NT2/D1 (cell line): ENCODE results near the gene TMC2.

Source experiments
- DNase-seq: peaks from one replicate; pipeline ENCODE4 v3.0.0-alpha.2; 2011; ENCODE audit warnings: low read depth, low spot score
- H3K27me3 ChIP-seq: 2 replicates; pipeline ENCODE4 v1.6.0; 2011; ENCODE audit warnings: mild to moderate bottlenecking; ENCODE audit not compliant: insufficient read length, insufficient read depth
- H3K36me3 ChIP-seq: 2 replicates; pipeline ENCODE4 v1.6.1; 2011; ENCODE audit warnings: mild to moderate bottlenecking, low read length, mixed read lengths; ENCODE audit not compliant: insufficient read depth, insufficient read length
- H3K4me1 ChIP-seq: 2 replicates; pipeline ENCODE4 v1.5.1; 2011; ENCODE audit not compliant: insufficient read depth, insufficient read length
- H3K4me3 ChIP-seq: 2 replicates; pipeline ENCODE4 v1.5.1; 2011; ENCODE audit warnings: low read depth; ENCODE audit not compliant: insufficient read length
- H3K9ac ChIP-seq: 2 replicates; pipeline ENCODE4 v1.6.0; 2011; ENCODE audit warnings: low read depth; ENCODE audit not compliant: insufficient read length
- H3K9me3 ChIP-seq: 2 replicates; pipeline ENCODE4 v1.5.1; 2011; ENCODE audit warnings: mild to moderate bottlenecking, low read length; ENCODE audit not compliant: insufficient read depth
- SUZ12 ChIP-seq: IDR thresholded peaks from 2 replicates; pipeline ENCODE4 v1.6.1; 2011; ENCODE audit not compliant: insufficient read length, insufficient read depth; ENCODE audit errors: extremely low read depth
- YY1 ChIP-seq: IDR thresholded peaks from 2 replicates; pipeline ENCODE4 v1.6.1; 2011; ENCODE audit not compliant: insufficient read length, insufficient read depth
- ZNF274 ChIP-seq: IDR thresholded peaks from 2 replicates; pipeline ENCODE4 v1.6.1; 2011; ENCODE audit warnings: mild to moderate bottlenecking, low read depth, low read length

Gene TMC2

GRCh38 chr20:2542361-2542760, 6.0 kb downstream of the TMC2 start:
- H3K9me3 ChIP-seq: no peaks in the 10 kb centered on the region
- H3K9ac ChIP-seq: no peak overlapping the region
- no peaks in the 10 kb centered on the region for H3K36me3 ChIP-seq
- no peaks in the 10 kb centered on the region for H3K4me1 ChIP-seq
- no peak for DNase-seq
- peaks cover 14% of the 10 kb centered on the region for H3K27me3 ChIP-seq
- TF ChIP-seq ZNF274 (no peak), SUZ12 (no peak), YY1 (no peak)
- H3K4me3 ChIP-seq: no peak overlapping the region

GRCh38 chr20:2544211-2544610, 7.8 kb downstream of the TMC2 start:
- H3K9me3 ChIP-seq: no peaks in the 10 kb centered on the region
- no peak overlapping the region for H3K9ac ChIP-seq
- no peaks in the 10 kb centered on the region for H3K27me3 ChIP-seq
- no peaks in the 10 kb centered on the region for H3K4me1 ChIP-seq
- H3K36me3 ChIP-seq: no peaks in the 10 kb centered on the region
- DNase-seq: no peak
- TF ChIP-seq YY1 (no peak), ZNF274 (no peak), SUZ12 (no peak)
- no peak overlapping the region for H3K4me3 ChIP-seq

- no peaks in the 10 kb centered on the region for H3K9me3 ChIP-seq
- no peak for TF ChIP-seq ZNF274
- no peak for TF ChIP-seq SUZ12
- no peak for TF ChIP-seq YY1
- H3K4me3 ChIP-seq: no peak overlapping the region
- no peak for DNase-seq
- no peaks in the 10 kb centered on the region for H3K36me3 ChIP-seq
- H3K27me3 ChIP-seq: no peaks in the 10 kb centered on the region
- H3K9ac ChIP-seq: no peak overlapping the region
- H3K4me1 ChIP-seq: no peaks in the 10 kb centered on the region
These were observed 9.2 kb downstream of the TMC2 start for GRCh38 chr20:2545594-2545993.

GRCh38 chr20:2557873-2558580, 21.7 kb downstream of the TMC2 start:
- Histone ChIP-seq H3K27me3 (peaks cover 48% of the 10 kb centered on the region), H3K9ac (peak overlapping the region; percentile 72), H3K9me3 (no peaks in the 10 kb centered on the region), H3K36me3 (no peaks in the 10 kb centered on the region), H3K4me3 (peak overlapping the region; percentile 42), H3K4me1 (no peaks in the 10 kb centered on the region)
- no peak for DNase-seq
- TF ChIP-seq SUZ12: no peak

GRCh38 chr20:2558581-2559278, 22.4 kb downstream of the TMC2 start:
- H3K4me1 ChIP-seq: no peaks in the 10 kb centered on the region
- DNase-seq: no peak
- H3K9ac ChIP-seq: peak overlapping the region; percentile 72
- no peaks in the 10 kb centered on the region for H3K36me3 ChIP-seq
- peaks cover 48% of the 10 kb centered on the region for H3K27me3 ChIP-seq
- H3K9me3 ChIP-seq: no peaks in the 10 kb centered on the region
- H3K4me3 ChIP-seq: peak overlapping the region; percentile 42
- TF ChIP-seq SUZ12: no peak
- TF ChIP-seq ZNF274: no peak
- TF ChIP-seq YY1: no peak

- DNase-seq: no peak
- no peak overlapping the region for H3K4me3 ChIP-seq
- no peak overlapping the region for H3K9ac ChIP-seq
- H3K4me1 ChIP-seq: no peaks in the 10 kb centered on the region
- no peak for TF ChIP-seq SUZ12
- TF ChIP-seq YY1: no peak
- no peak for TF ChIP-seq ZNF274
- peaks cover 48% of the 10 kb centered on the region for H3K27me3 ChIP-seq
- no peaks in the 10 kb centered on the region for H3K36me3 ChIP-seq
- no peaks in the 10 kb centered on the region for H3K9me3 ChIP-seq
These were observed 22.9 kb downstream of the TMC2 start for GRCh38 chr20:2559279-2559626.

- peaks cover 48% of the 10 kb centered on the region for H3K27me3 ChIP-seq
- H3K4me3 ChIP-seq: no peak overlapping the region
- DNase-seq: no peak
- TF ChIP-seq ZNF274 (no peak), SUZ12 (no peak), YY1 (no peak)
- no peaks in the 10 kb centered on the region for H3K36me3 ChIP-seq
- no peaks in the 10 kb centered on the region for H3K4me1 ChIP-seq
- no peak overlapping the region for H3K9ac ChIP-seq
- H3K9me3 ChIP-seq: no peaks in the 10 kb centered on the region
These were observed 23.3 kb downstream of the TMC2 start for GRCh38 chr20:2559651-2560050.
